Neural cell (in vitro differentiated cells): ENCODE results near the gene ASPHD1. TPM values are rescaled to one million over a fixed set of nuclear protein-coding genes. Genes with fewer than 3 reads are reported as not detected.

ENCODE experiments used
- H2AFZ ChIP-seq: fragments of 200-600, 300-800 bp; sonication (generic), shearing (Covaris generic); 2 replicates; pipeline ENCODE4 v1.6.0; 2014; ENCODE audit warnings: low read depth, mild to moderate bottlenecking, antibody characterized with exemption, low read length, moderate library complexity
- H3F3A ChIP-seq: fragments of 200-600 bp; shearing (Covaris generic); 2 replicates; pipeline ENCODE4 v1.6.1; 2016; ENCODE audit warnings: mild to moderate bottlenecking, moderate library complexity, mixed read lengths, antibody characterized with exemption, low read length; ENCODE audit not compliant: insufficient read depth, poor library complexity, severe bottlenecking
- H3K27ac ChIP-seq: fragments of 200-600, 300-800 bp; sonication (generic), shearing (Covaris generic); 2 replicates; pipeline ENCODE4 v1.5.1; 2014; ENCODE audit warnings: mild to moderate bottlenecking, low read length, moderate library complexity
- H3K27me3 ChIP-seq: fragments of 300-800, 200-600 bp; sonication (generic), shearing (Covaris generic); 2 replicates; pipeline ENCODE4 v1.6.0; 2014; ENCODE audit warnings: mild to moderate bottlenecking, low read depth, low read length, moderate library complexity; ENCODE audit not compliant: insufficient read depth
- H3K36me3 ChIP-seq: fragments of 300-800, 200-600 bp; sonication (generic), shearing (Covaris generic); 2 replicates; pipeline ENCODE4 v1.5.1; 2014; ENCODE audit warnings: mild to moderate bottlenecking, antibody characterized with exemption, low read length, moderate library complexity; ENCODE audit not compliant: insufficient read depth
- H3K4me2 ChIP-seq: fragments of 300-800, 200-600 bp; sonication (generic), shearing (Covaris generic); 2 replicates; pipeline ENCODE4 v1.6.0; 2014; ENCODE audit warnings: mild to moderate bottlenecking, low read length
- H3K4me3 ChIP-seq: fragments of 300-800, 200-600 bp; sonication (generic), shearing (Covaris generic); 2 replicates; pipeline ENCODE4 v1.5.1; 2014; ENCODE audit warnings: mild to moderate bottlenecking, low read length, moderate library complexity
- H3K79me2 ChIP-seq: fragments of 200-600 bp; shearing (Covaris generic); replicated peaks from 2 replicates; pipeline ENCODE4 v1.6.0; 2014; ENCODE audit warnings: mild to moderate bottlenecking, low read length, moderate library complexity; ENCODE audit not compliant: insufficient read depth
- H3K9ac ChIP-seq: fragments of 300-800, 200-600 bp; sonication (generic), shearing (Covaris generic); 2 replicates; pipeline ENCODE4 v1.6.1; 2016; ENCODE audit warnings: mild to moderate bottlenecking, low read length, mixed read lengths
- H3K9me2 ChIP-seq: fragments of 200-600 bp; shearing (Covaris generic); 2 replicates; pipeline ENCODE4 v1.6.1; 2016; ENCODE audit warnings: mild to moderate bottlenecking, low read length, mixed read lengths; ENCODE audit not compliant: insufficient read depth
- H3K9me3 ChIP-seq: fragments of 200-600, 300-800 bp; sonication (generic), shearing (Covaris generic); 2 replicates; pipeline ENCODE4 v1.6.1; 2016; ENCODE audit warnings: mild to moderate bottlenecking, mixed run types, low read length, moderate library complexity, mixed read lengths
- H4K20me1 ChIP-seq: fragments of 200-600 bp; shearing (Covaris generic); 2 replicates; pipeline ENCODE4 v1.6.1; 2016; ENCODE audit warnings: mild to moderate bottlenecking, mixed run types; ENCODE audit not compliant: insufficient read depth
- EP300 ChIP-seq: fragments of 450-650 bp; conservative IDR thresholded peaks from 2 replicates; pipeline ENCODE4 v1.6.1; 2014; ENCODE audit warnings: antibody characterized with exemption, mild to moderate bottlenecking, moderate library complexity; ENCODE audit not compliant: poor library complexity, severe bottlenecking
- EZH2 ChIP-seq: fragments of 200-600, 300-800 bp; shearing (Covaris generic), sonication (generic); IDR thresholded peaks from 2 replicates; pipeline ENCODE4 v1.6.1; 2014; ENCODE audit warnings: antibody characterized with exemption, low read length, borderline replicate concordance, mild to moderate bottlenecking; ENCODE audit not compliant: insufficient read depth, poor library complexity, severe bottlenecking
- MXI1 ChIP-seq: fragments of 450-650 bp; conservative IDR thresholded peaks from 2 replicates; pipeline ENCODE4 v1.6.1; 2014; ENCODE audit warnings: antibody characterized with exemption, mild to moderate bottlenecking; ENCODE audit not compliant: poor library complexity, severe bottlenecking
- POLR2AphosphoS5 ChIP-seq: IDR thresholded peaks from 2 replicates; pipeline ENCODE4 v1.6.1; 2012
- RAD21 ChIP-seq: fragments of 450-650 bp; conservative IDR thresholded peaks from 2 replicates; pipeline ENCODE4 v1.6.1; 2014; ENCODE audit warnings: antibody characterized with exemption, mild to moderate bottlenecking, moderate library complexity
- SMC3 ChIP-seq: fragments of 450-650 bp; conservative IDR thresholded peaks from 2 replicates; pipeline ENCODE4 v1.6.1; 2014; ENCODE audit warnings: antibody characterized with exemption, mild to moderate bottlenecking, moderate library complexity; ENCODE audit not compliant: poor library complexity
- TAF1 ChIP-seq: IDR thresholded peaks from 2 replicates; pipeline ENCODE4 v1.6.1; 2012; ENCODE audit warnings: low read depth
- polyA plus RNA-seq: library from polyadenylated mRNA; depleted of rRNA; stranded (reverse); fragments of >200 nt; gene quantifications from 2 replicates; pipeline ENCODE4 v1.2.3, GENCODE V29; 2014
- TF ChIP-seq, protein P1 (sequence below): IDR thresholded peaks from 2 replicates; pipeline ENCODE4 v1.6.1; 2012; ENCODE audit warnings: borderline replicate concordance
- TF ChIP-seq, protein P2 (sequence below): fragments of 450-650 bp; IDR thresholded peaks from 2 replicates; pipeline ENCODE4 v1.5.1; 2014; ENCODE audit warnings: antibody characterized with exemption, mild to moderate bottlenecking, moderate library complexity; ENCODE audit not compliant: poor library complexity, severe bottlenecking

ASPHD1 gene
- polyA plus RNA-seq, 1 donor from 2014 or later: 38.9 TPM

GRCh38 chr16:29901607-29901945 is 1.3 kb downstream of the ASPHD1 start:
- peaks cover 22% of the 10 kb centered on the region for H3K79me2 ChIP-seq
- H2AFZ ChIP-seq: no peak overlapping the region
- TF ChIP-seq TAF1 (no peak), MXI1 (no peak), SMC3 (no peak), EZH2 (no peak), POLR2AphosphoS5 (no peak), RAD21 (no peak), EP300 (no peak)
- TF ChIP-seq, protein P1, sequence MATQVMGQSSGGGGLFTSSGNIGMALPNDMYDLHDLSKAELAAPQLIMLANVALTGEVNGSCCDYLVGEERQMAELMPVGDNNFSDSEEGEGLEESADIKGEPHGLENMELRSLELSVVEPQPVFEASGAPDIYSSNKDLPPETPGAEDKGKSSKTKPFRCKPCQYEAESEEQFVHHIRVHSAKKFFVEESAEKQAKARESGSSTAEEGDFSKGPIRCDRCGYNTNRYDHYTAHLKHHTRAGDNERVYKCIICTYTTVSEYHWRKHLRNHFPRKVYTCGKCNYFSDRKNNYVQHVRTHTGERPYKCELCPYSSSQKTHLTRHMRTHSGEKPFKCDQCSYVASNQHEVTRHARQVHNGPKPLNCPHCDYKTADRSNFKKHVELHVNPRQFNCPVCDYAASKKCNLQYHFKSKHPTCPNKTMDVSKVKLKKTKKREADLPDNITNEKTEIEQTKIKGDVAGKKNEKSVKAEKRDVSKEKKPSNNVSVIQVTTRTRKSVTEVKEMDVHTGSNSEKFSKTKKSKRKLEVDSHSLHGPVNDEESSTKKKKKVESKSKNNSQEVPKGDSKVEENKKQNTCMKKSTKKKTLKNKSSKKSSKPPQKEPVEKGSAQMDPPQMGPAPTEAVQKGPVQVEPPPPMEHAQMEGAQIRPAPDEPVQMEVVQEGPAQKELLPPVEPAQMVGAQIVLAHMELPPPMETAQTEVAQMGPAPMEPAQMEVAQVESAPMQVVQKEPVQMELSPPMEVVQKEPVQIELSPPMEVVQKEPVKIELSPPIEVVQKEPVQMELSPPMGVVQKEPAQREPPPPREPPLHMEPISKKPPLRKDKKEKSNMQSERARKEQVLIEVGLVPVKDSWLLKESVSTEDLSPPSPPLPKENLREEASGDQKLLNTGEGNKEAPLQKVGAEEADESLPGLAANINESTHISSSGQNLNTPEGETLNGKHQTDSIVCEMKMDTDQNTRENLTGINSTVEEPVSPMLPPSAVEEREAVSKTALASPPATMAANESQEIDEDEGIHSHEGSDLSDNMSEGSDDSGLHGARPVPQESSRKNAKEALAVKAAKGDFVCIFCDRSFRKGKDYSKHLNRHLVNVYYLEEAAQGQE: no peak
- TF ChIP-seq, protein P2, sequence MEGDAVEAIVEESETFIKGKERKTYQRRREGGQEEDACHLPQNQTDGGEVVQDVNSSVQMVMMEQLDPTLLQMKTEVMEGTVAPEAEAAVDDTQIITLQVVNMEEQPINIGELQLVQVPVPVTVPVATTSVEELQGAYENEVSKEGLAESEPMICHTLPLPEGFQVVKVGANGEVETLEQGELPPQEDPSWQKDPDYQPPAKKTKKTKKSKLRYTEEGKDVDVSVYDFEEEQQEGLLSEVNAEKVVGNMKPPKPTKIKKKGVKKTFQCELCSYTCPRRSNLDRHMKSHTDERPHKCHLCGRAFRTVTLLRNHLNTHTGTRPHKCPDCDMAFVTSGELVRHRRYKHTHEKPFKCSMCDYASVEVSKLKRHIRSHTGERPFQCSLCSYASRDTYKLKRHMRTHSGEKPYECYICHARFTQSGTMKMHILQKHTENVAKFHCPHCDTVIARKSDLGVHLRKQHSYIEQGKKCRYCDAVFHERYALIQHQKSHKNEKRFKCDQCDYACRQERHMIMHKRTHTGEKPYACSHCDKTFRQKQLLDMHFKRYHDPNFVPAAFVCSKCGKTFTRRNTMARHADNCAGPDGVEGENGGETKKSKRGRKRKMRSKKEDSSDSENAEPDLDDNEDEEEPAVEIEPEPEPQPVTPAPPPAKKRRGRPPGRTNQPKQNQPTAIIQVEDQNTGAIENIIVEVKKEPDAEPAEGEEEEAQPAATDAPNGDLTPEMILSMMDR: no peak
- peak overlapping the region; percentile 98 for H3K9ac ChIP-seq
- peak overlapping the region; percentile 98 for H3K27ac ChIP-seq
- H3K9me2 ChIP-seq: no peaks in the 10 kb centered on the region
- no peaks in the 10 kb centered on the region for H4K20me1 ChIP-seq
- peak overlapping the region; percentile 91 for H3K4me2 ChIP-seq
- H3K36me3 ChIP-seq: no peaks in the 10 kb centered on the region
- H3F3A ChIP-seq: no peaks in the 10 kb centered on the region
- H3K9me3 ChIP-seq: no peaks in the 10 kb centered on the region
- H3K4me3 ChIP-seq: peak overlapping the region; percentile 75
- no peaks in the 10 kb centered on the region for H3K27me3 ChIP-seq

DNA sequence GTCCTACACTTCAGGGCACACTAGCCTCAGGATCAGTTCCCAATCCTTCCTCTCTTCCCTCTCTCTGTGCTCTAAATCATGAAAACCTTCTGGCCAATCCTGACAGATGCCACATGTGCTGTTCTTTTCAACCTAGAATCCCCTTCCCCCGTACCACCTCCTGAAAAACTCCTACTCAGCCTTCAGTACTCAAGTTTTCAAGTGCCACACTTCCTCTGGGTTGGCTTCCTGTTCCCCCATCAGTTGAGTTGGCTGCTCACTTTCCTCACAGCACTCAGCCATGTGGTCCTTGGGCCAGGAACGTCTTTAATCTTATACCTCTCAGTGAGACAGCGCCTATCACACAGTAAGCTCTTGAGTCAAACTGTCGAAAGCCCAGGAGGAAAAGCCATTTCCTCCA is 3.3 kb downstream of the ASPHD1 start:
- Histone ChIP-seq H3K79me2 (peaks cover 8% of the 10 kb centered on the region), H3K27ac (no peak overlapping the region), H3K27me3 (no peaks in the 10 kb centered on the region), H3K4me3 (no peak overlapping the region), H3K9me3 (no peaks in the 10 kb centered on the region), H4K20me1 (no peaks in the 10 kb centered on the region), H3K9ac (no peak overlapping the region), H2AFZ (no peak overlapping the region), H3K9me2 (no peaks in the 10 kb centered on the region), H3K36me3 (no peaks in the 10 kb centered on the region), H3K4me2 (no peak overlapping the region), H3F3A (no peaks in the 10 kb centered on the region)
- TF ChIP-seq POLR2AphosphoS5 (no peak), RAD21 (no peak), TAF1 (no peak), MXI1 (no peak), EZH2 (no peak), SMC3 (no peak), EP300 (no peak)
- TF ChIP-seq, protein P1: no peak
- TF ChIP-seq, protein P2: no peak
